PFSK-1 (cell line): Measurements from ENCODE around the gene PPP2R5C.

ENCODE experiments used
- FOXP2 ChIP-seq: optimal IDR thresholded peaks from 2 replicates; pipeline ENCODE3; 2011; ENCODE audit warnings: borderline replicate concordance, control low read depth, inconsistent platforms; ENCODE audit not compliant: insufficient read depth; ENCODE audit errors: extremely low read length, extremely low read depth
- POLR2AphosphoS5 ChIP-seq: IDR thresholded peaks from 2 replicates; pipeline ENCODE4 v1.6.1; 2012; ENCODE audit warnings: low read depth, mild to moderate bottlenecking, control low read depth, low read length, moderate library complexity
- REST ChIP-seq, 2 experiments: IDR thresholded peaks; 2 replicates each; pipeline versions ENCODE4 v1.6.1 to v1.8.0; 2011 to 2012; ENCODE audit warnings: low read depth in 2 of 2, low read length in 2 of 2, control low read depth in 1 of 2, inconsistent platforms in 1 of 2, mild to moderate bottlenecking in 1 of 2, moderate library complexity in 1 of 2; ENCODE audit not compliant: insufficient read depth in 1 of 2
- SIN3A ChIP-seq: IDR thresholded peaks from 2 replicates; pipeline ENCODE4 v1.6.1; 2012; ENCODE audit warnings: mild to moderate bottlenecking, low read length, moderate library complexity, borderline replicate concordance; ENCODE audit not compliant: insufficient read depth
- TAF1 ChIP-seq: IDR thresholded peaks from 2 replicates; pipeline ENCODE4 v1.6.1; 2012; ENCODE audit warnings: low read length, control low read depth, borderline replicate concordance; ENCODE audit not compliant: insufficient read depth

The PPP2R5C gene

GRCh38 chr14:101897326-101897725, 135.8 kb downstream of the PPP2R5C start:
- TF ChIP-seq TAF1: no peak
- TF ChIP-seq FOXP2: no peak
- no peak for TF ChIP-seq REST (IDR thresholded peaks at IDR 0.05; ENCODE audit: insufficient read depth in 1 of 2, low read depth in 2 of 2, low read length in 2 of 2)
- no peak for TF ChIP-seq POLR2AphosphoS5
- no peak for TF ChIP-seq SIN3A

GRCh38 chr14:101898416-101898815, 136.9 kb downstream of the PPP2R5C start:
- no peak for TF ChIP-seq POLR2AphosphoS5
- no peak for TF ChIP-seq REST (IDR thresholded peaks at IDR 0.05; ENCODE audit: insufficient read depth in 1 of 2, low read depth in 2 of 2, low read length in 2 of 2)
- TF ChIP-seq SIN3A: no peak
- TF ChIP-seq TAF1: no peak
- no peak for TF ChIP-seq FOXP2

- TF ChIP-seq POLR2AphosphoS5 (no peak), TAF1 (no peak), SIN3A (no peak), FOXP2 (peak; percentile 21), REST (IDR thresholded peaks at IDR 0.05; ENCODE audit: insufficient read depth in 1 of 2, low read depth in 2 of 2, low read length in 2 of 2) (no peak)
Measured at GRCh38 chr14:101899263-101899662, 137.8 kb downstream of the PPP2R5C start.

- TF ChIP-seq POLR2AphosphoS5: no peak
- TF ChIP-seq TAF1: no peak
- no peak for TF ChIP-seq FOXP2
- TF ChIP-seq SIN3A: no peak
- TF ChIP-seq REST (IDR thresholded peaks at IDR 0.05; ENCODE audit: insufficient read depth in 1 of 2, low read depth in 2 of 2, low read length in 2 of 2): no peak
Measured at GRCh38 chr14:101900253-101900652, 138.7 kb downstream of the PPP2R5C start.

GRCh38 chr14:101903111-101903561, 141.6 kb downstream of the PPP2R5C start:
- TF ChIP-seq TAF1 (no peak), FOXP2 (no peak), REST (IDR thresholded peaks at IDR 0.05; ENCODE audit: insufficient read depth in 1 of 2, low read depth in 2 of 2, low read length in 2 of 2) (no peak), POLR2AphosphoS5 (no peak)
